GM21360 (cell line): ENCODE data around the gene TSR2.
"Not testable (repeated sequence)": the region's sequence is repeated elsewhere in the genome, so short reads cannot be mapped to it uniquely, and the experiment has no call there.

Experiments used
- ATAC-seq: cut with Tn5 transposase; IDR thresholded peaks from one replicate; pipeline ENCODE4 v1.9.1; 2021; ENCODE audit warnings: mild to moderate bottlenecking, moderate library complexity; ENCODE audit not compliant: unreplicated experiment

The TSR2 gene

DNA sequence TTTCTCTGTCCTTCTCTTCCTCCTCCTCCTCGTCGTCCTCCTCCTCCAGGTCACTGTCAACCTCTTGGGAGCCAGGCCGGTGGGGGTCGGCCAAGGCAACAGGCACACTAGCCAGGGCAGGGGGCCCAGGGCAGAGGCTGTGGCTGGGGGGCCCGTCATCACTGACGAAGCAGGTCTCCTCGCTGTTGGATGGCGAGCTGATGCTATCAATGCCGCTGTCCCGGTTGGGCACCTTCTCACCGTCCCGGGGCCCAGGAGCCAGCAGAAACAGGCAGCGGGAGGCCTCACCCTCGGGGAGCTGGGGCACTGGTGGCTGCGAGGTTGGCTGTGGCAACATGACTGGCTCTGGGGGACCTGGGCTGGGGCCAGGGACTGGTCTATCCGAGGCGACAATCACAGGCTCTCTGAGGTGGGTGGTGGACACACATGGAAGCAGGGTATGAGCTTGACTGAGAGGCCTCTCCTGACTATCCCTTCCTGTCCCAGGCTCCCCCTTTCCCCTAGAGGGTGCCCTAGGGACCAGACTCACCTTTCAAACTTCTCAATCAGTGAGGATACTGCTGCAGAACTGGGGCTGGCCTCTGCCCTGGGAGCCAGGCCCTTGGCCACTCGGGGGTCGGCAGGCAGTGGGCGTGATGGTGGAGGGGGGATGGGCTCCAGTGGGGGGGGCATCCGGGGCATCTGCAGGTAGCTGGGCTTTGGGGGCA, 30.0 kb downstream of the TSR2 start:
- ATAC-seq, result no peak

DNA sequence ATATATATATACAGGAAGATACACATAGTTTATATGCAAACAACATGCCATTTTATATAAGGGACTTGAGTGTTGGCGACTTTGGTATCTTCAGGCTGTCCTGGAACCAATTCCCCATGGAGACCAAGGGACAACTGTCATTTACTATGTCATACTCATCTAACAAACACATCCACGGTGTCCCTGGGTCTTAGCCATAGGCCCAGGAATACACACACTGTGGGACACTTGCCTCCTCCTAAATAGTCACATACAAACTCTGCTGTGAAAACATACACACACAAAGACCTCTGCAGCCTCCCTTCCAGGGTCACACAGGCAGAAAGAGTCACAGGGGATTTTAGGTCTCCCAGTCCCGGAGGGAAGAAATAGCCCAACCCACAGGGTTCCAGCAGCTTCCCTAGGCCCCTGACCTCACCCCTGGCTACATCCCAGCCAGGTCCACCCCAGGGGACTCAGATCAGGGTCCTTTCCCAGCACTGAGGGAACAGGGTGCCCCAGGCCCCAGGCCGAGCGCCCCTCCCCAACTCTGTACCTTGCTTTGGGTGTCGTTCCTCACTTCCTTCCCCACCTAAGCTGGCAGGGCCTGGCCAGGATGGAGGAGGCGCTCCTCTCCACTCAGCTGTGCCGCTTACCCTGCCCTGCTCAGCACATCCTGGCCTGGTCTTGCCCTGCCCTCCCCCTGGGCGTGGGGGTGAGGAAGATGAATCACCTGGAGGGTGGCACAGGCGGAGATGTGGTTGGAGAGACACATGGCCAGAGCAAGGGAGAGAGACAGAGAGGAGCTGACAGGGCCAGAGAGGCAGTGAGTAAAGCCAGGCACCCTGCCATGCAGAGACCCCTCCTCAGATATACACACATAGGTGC, 34.0 kb downstream of the TSR2 start:
- ATAC-seq, result no peak

DNA sequence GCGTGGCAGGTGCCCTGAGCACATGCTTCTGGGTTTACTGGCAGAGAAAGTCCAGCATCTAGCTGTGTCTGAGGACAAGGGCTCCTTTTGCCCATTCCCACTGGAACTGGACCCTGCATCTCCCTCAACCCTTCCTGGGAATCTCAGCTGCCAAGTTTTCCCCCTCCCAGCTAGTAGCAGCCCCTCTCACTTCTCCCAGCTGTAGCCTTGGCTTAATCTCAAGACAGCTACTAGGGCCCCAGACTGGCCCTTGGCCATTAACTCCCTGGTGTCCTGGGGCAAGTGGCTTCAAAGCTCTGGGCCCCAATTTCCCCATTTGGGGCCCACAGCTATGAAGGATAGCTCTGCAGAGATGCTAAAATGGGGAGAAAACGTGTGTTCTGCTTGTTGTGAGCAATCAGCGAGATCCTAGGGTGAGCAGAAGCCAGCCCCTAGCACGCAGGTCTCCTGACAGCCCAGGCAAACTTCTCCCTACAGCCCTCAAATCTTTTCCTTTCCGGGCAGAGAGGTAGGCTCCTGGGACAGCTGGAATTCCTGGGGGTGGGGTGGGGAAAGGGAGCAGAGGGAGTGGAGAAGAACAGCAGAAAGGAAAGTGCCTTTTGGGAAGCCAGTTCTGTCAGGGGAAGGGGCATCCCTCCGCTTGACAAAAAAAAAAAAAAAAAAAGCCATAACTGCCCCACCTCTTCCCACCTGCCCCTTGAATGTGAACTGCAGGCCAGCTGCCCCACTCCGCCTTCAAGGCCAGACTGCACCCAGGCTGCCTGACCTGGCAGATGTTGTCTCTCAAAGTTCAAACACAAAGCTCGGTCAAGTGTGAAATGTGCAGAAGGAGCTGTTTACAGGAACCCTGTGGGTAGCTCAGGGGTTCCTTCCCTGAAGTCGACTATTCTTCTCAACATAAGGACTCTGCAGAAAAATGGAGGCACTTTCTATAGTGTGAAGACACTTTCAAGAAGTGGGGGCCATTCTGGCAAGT, 39.2 kb downstream of the TSR2 start:
- ATAC-seq, result no peak

DNA sequence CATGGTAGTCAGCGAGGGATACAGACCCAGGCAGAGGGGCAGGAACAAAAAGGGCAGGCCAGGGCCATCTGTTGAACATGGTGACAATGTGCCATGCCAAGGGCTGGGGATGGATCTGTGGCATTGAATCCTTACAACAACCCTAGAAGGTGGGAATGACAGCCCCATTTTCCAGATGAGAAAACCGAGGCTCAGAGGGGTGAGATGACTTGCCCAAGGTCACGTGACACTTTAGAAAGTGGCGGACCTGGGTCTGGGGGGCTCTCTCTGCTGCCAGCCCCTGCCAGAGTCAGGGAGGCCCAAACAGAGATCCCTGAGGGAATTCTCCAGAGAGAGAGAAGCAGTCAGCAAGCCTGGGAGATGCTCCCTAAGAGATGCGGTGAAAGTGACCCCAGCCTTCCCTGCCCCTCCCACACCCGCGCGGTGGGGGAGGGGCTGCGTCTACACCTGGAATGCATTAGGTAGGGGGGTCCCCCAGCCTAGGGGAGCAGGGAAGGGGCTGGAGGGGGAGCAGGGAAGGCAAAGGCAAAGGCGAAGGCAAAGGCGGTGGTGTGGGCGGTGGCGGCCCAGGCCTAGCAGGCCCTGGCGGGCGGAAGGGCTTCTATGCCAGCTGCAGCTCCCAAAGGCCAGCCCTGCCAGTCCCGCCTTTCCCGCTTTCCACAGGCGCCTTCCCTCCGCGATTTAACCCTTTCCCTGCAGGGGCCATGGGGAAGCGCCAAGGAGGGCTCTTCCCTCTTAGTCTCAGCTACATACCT, 42.8 kb downstream of the TSR2 start:
- ATAC-seq, result no peak

DNA sequence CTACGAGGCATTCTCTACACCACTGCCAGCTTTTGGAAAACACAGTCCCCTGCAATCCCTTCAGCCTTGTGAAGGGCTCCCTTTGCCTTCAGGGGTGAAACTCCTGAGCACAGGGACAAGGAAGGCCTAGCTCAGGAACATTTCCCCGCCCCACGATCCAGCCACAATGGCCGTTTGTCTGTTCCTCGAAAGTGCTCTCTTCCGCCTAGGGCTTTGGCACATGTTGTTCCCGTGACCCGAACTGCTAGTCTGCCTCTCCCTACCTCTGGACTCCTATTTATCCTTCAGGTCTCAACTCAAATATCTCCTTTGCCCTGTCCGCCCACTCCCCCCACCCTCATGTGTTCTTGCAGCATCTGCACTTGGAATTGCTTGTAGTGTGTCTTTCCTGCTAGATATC, 43.7 kb downstream of the TSR2 start:
- no peak for ATAC-seq

DNA sequence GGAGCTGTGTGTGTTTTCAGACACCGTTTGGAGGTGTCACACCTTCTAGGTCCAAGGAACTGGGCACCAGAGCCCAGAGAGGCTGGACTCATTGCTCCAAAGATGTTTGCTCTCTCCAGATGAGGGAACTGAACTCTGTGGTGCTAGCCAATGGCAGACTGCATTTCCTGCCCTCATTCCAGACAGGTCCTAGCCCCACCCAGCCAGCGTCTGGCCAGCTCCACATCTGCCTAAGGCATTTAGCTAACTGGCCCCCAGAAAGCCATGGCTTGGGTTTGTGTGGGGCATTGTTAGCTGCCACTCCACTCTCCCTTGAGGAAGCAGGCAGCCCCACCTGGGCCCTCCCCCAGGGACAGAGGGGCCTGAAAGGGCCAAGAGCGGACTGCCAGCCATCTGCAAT, 44.5 kb downstream of the TSR2 start:
- no peak for ATAC-seq

DNA sequence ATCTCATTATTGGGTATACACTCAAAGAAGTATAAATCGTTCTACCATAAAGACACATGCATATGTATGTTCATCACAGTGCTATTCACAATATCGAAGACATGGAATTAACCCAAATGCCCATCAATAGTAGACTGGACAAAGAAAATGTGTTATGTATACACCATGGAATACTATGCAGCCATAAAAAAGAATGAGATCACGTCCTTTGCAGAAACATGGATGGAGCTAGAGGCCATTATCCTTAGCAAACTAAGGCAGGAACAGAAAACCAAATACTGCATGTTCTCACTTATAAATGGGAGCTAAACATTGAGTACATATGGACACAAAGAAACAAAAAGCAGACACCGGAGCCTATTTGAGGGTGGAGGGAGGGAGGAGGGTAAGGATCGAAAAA, 49.6 kb downstream of the TSR2 start:
- not testable (repeated sequence) for ATAC-seq

DNA sequence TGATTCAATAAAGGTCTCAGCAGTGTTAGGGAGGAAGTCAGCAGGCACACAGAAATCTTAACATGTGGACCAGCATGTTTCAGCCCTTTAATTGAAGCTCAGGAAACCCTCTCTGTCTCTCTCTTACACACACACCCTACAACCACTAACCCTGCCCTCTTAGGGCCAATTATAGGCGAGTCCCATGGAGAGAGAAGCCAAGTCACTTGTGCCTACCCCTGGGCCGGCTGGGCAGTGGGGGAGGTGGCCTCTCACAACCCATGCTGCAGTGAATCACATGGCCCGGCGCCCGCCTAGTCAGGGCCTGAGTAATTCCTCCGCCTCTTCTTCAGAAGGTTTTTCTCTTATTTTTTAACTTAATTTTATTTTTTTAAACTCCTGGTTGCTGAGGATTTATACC, 52.1 kb downstream of the TSR2 start:
- ATAC-seq, result no peak

DNA sequence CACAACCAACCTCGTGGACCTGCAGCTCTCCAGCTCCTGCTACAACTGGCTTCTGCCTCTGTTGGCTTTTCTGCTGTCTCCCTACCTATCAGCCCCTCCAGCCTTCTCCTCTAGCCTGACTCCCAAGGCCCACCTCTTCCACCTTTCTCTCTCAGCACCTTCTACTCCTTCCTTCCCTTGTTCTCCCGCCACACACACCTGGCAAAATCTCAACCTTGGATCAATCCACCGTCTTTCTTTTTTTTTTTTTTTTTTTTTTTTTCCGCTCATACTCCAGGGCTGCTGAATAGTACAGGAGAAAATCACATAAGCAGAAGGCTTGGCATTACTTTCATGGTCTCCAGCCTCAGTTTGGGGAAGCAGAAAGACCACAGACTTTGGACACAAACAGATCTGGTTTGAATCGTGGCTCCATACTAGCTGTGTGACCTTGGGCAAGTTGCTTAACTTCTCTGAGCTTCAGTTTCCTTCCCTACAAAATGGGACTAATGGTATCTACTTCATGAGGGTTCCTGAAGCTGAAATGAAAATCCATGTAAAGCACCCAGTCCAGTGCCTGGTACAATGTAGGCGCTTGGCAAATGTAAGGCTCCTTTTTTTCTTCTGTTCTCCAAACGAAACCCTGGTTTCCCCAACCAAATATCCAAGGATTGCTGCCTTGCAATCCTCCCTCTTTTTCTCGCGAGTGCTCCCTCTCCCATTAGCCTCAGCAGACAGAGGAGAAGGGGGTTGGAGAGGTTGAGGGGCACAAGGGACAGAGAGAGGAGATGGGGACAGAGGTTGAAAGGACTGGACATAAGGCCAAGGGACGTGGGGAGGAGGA, 54.2 kb downstream of the TSR2 start:
- no peak for ATAC-seq
